ENCODE results near the gene MBNL1.

- TF ChIP-seq CTCF (conservative IDR thresholded peaks at IDR 0.05 in 1 of 2, IDR thresholded peaks at IDR 0.05 in 1 of 2; ENCODE audit: extremely low read depth in 1 of 2, insufficient read depth in 1 of 2, low read depth in 1 of 2, low read length in 2 of 2) (no peak), EZH2 (IDR thresholded peaks at IDR 0.05; ENCODE audit: borderline replicate concordance, low read length) (no peak)
Measured at GRCh38 chr3:152309031-152309430, 40.3 kb downstream of the MBNL1 start.

Measured in mammary epithelial cell (primary cell).